Spleen (tissue), 7 donors: ENCODE results near the gene TMEM134.
A peak's percentile ranks its signal among the peaks of the same experiment; 100 is the strongest.

Experiments used
- CTCF ChIP-seq, 11 experiments: fragments of 200-600 bp in 7 of 11; fragments of 450-650 bp in 4 of 11; sonication (generic) in 4 of 11; IDR thresholded peaks in 8 of 11; conservative IDR thresholded peaks in 3 of 11; 1 replicate in 7 of 11; 2 replicates in 4 of 11; pipeline versions ENCODE4 v1.4.0 to v1.8.0; 2016 to 2021; ENCODE audit warnings: antibody characterized with exemption in 11 of 11, inconsistent platforms in 4 of 11, mild to moderate bottlenecking in 1 of 11
- POLR2A ChIP-seq, 3 donors: fragments of 450-650 bp; IDR thresholded peaks; one replicate each; pipeline ENCODE4 v1.5.1; 2017; ENCODE audit warnings: antibody characterized with exemption in 3 of 3, mild to moderate bottlenecking in 1 of 3
- POLR2AphosphoS5 ChIP-seq, 3 donors: sonication (generic); formaldehyde crosslinking; IDR thresholded peaks; one replicate each; pipeline ENCODE4 v1.5.1; 2017; ENCODE audit warnings: antibody characterized with exemption in 3 of 3
- donor health status: DM: no; HTN: no; CAD: no; lungs with moderate emphysema.
- donor health status: DM: no; HTN: no; CAD: no.
- donor health status: DM: no; HTN: no; CAD: no.

GRCh38 chr11:67435031-67435726 is 33.9 kb downstream of the TMEM134 start:
- TF ChIP-seq POLR2A (IDR thresholded peaks at IDR 0.05) = no peak
- no peak for TF ChIP-seq CTCF (IDR thresholded peaks at IDR 0.05 in 8 of 11, conservative IDR thresholded peaks at IDR 0.05 in 3 of 11)
- peak in 1 of 3 donors; percentile 11 for TF ChIP-seq POLR2AphosphoS5 (IDR thresholded peaks at IDR 0.05)
